ENCODE data around the gene NDUFC1. TPM values are rescaled to one million over a fixed set of nuclear protein-coding genes. Genes with fewer than 3 reads are reported as not detected.
"Not testable (repeated sequence)": the region's sequence is repeated elsewhere in the genome, so short reads cannot be mapped to it uniquely, and the experiment has no call there.

Gene NDUFC1
- total RNA-seq, 2 experiments from 2014 or later = 37.3 to 42.4 TPM

- H3K9me3 Mint-ChIP-seq = no peaks in the 10 kb centered on the region
- peak overlapping the region; percentile 26 for H3K4me3 Mint-ChIP-seq
- DNase-seq = peak; percentile 39
- peaks cover 65% of the 10 kb centered on the region for H3K4me1 Mint-ChIP-seq
- peak overlapping the region; percentile 93 for H3K27ac Mint-ChIP-seq
- CTCF ChIA-PET = no interaction called here
- H3K27me3 Mint-ChIP-seq = no peaks in the 10 kb centered on the region
- POLR2A ChIA-PET = no interaction called here
- H3K36me3 Mint-ChIP-seq (ENCODE audit: low read depth) = peaks cover 23% of the 10 kb centered on the region
These were observed 11.9 kb upstream of the NDUFC1 start for GRCh38 chr4:139314047-139314800.

GRCh38 chr4:139313414-139313813 is 11.1 kb upstream of the NDUFC1 start:
- DNase-seq, H3K9me3 Mint-ChIP-seq, POLR2A ChIA-PET, H3K27me3 Mint-ChIP-seq: not testable (repeated sequence)
- H3K4me1 Mint-ChIP-seq = peaks cover 65% of the 10 kb centered on the region
- H3K27ac Mint-ChIP-seq = peak overlapping the region; percentile 93
- CTCF ChIA-PET = interaction anchor here (3.0 kb wide), 1 partner anchor 17 kb away, joined by 13 read pairs; no protein-coding TSS in a partner anchor
- peak overlapping the region; percentile 26 for H3K4me3 Mint-ChIP-seq
- peaks cover 23% of the 10 kb centered on the region for H3K36me3 Mint-ChIP-seq (ENCODE audit: low read depth)

GRCh38 chr4:139312552-139313332 is 10.5 kb upstream of the NDUFC1 start:
- ChIA-PET CTCF (interaction anchor here (3.0 kb wide), 1 partner anchor 17 kb away, joined by 13 read pairs; no protein-coding TSS in a partner anchor), POLR2A (interaction anchor here (0.5 to 0.6 kb wide), 2 partner anchors 10 to 11 kb away, joined by 3 read pairs; partner anchors contain the start of gene NDUFC1)
- Mint-ChIP-seq H3K27ac (peak overlapping the region; percentile 93), H3K36me3 (ENCODE audit: low read depth) (peaks cover 25% of the 10 kb centered on the region), H3K4me3 (no peak overlapping the region), H3K9me3 (no peaks in the 10 kb centered on the region), H3K27me3 (no peaks in the 10 kb centered on the region), H3K4me1 (peaks cover 63% of the 10 kb centered on the region)
- DNase-seq = no peak

GRCh38 chr4:139311909-139312308 is 9.6 kb upstream of the NDUFC1 start:
- H3K27ac Mint-ChIP-seq = peak overlapping the region; percentile 16
- no peaks in the 10 kb centered on the region for H3K27me3 Mint-ChIP-seq
- DNase-seq = no peak
- ChIA-PET POLR2A (no interaction called here), CTCF (interaction anchor here (0.6 to 3.0 kb wide), 4 partner anchors 11 to 42 kb away, joined by 3 to 13 read pairs (median 4); no protein-coding TSS in a partner anchor)
- H3K4me3 Mint-ChIP-seq = no peak overlapping the region
- H3K4me1 Mint-ChIP-seq = peaks cover 64% of the 10 kb centered on the region
- no peaks in the 10 kb centered on the region for H3K9me3 Mint-ChIP-seq
- H3K36me3 Mint-ChIP-seq (ENCODE audit: low read depth) = peaks cover 27% of the 10 kb centered on the region

GRCh38 chr4:139304920-139305319 is 2.6 kb upstream of the NDUFC1 start:
- Mint-ChIP-seq H3K27me3 (no peaks in the 10 kb centered on the region), H3K36me3 (ENCODE audit: low read depth) (peaks cover 39% of the 10 kb centered on the region), H3K9me3 (no peaks in the 10 kb centered on the region), H3K27ac (no peak overlapping the region), H3K4me1 (peaks cover 55% of the 10 kb centered on the region), H3K4me3 (no peak overlapping the region)
- CTCF ChIA-PET = interaction anchor here (1.0 to 1.8 kb wide), 3 partner anchors 9 to 63 kb away, joined by 4 to 9 read pairs (median 5); no protein-coding TSS in a partner anchor
- DNase-seq = no peak
- POLR2A ChIA-PET = no interaction called here

GRCh38 chr4:139301113-139301820 is 1.0 kb downstream of the NDUFC1 start, which contains the start of gene NAA15:
NAA15 (plus strand) TSS chr4:139301505; CDS start chr4:139301778, 273 bp downstream.
- peak; percentile 98 for DNase-seq
- Mint-ChIP-seq H3K27me3 (no peaks in the 10 kb centered on the region), H3K4me3 (peak within 1 kb of the TSS; percentile 99), H3K4me1 (peaks cover 59% of the 10 kb centered on the region), H3K36me3 (ENCODE audit: low read depth) (peaks cover 24% of the 10 kb centered on the region), H3K27ac (peak within 1 kb of the TSS; percentile 99), H3K9me3 (no peaks in the 10 kb centered on the region)
- ChIA-PET CTCF (interaction anchor here (0.6 to 2.4 kb wide), 14 partner anchors 9 to 284 kb away, joined by 3 to 9 read pairs (median 4); no protein-coding TSS in a partner anchor), POLR2A (interaction anchor here (0.7 to 0.9 kb wide), 4 partner anchors 11 to 219 kb away, joined by 3 to 6 read pairs (median 3); no protein-coding TSS in a partner anchor)

- Mint-ChIP-seq H3K27me3 (no peaks in the 10 kb centered on the region), H3K27ac (peak overlapping the region; percentile 99), H3K9me3 (no peaks in the 10 kb centered on the region), H3K4me1 (peaks cover 61% of the 10 kb centered on the region), H3K36me3 (ENCODE audit: low read depth) (peaks cover 21% of the 10 kb centered on the region), H3K4me3 (peak overlapping the region; percentile 99)
- CTCF ChIA-PET = interaction anchor here (0.6 to 2.4 kb wide), 9 partner anchors 8 to 270 kb away, joined by 3 to 9 read pairs (median 5); no protein-coding TSS in a partner anchor
- POLR2A ChIA-PET = interaction anchor here (0.5 to 0.9 kb wide), 3 partner anchors 34 to 157 kb away, joined by 3 to 6 read pairs (median 4); no protein-coding TSS in a partner anchor
- DNase-seq = peak; percentile 39
These were observed 1.7 kb downstream of the NDUFC1 start for GRCh38 chr4:139300431-139301112.

- Mint-ChIP-seq H3K27ac (no peak overlapping the region), H3K36me3 (ENCODE audit: low read depth) (peaks cover 18% of the 10 kb centered on the region), H3K27me3 (no peaks in the 10 kb centered on the region), H3K4me1 (peaks cover 54% of the 10 kb centered on the region), H3K4me3 (peak overlapping the region; percentile 99), H3K9me3 (no peaks in the 10 kb centered on the region)
- POLR2A ChIA-PET = no interaction called here
- no peak for DNase-seq
- CTCF ChIA-PET = no interaction called here
These were observed 2.7 kb downstream of the NDUFC1 start for GRCh38 chr4:139299536-139299935.

GRCh38 chr4:139297001-139297410 is 5.3 kb downstream of the NDUFC1 start:
- CTCF ChIA-PET = interaction anchor here (0.9 to 2.5 kb wide), 5 partner anchors 15 to 266 kb away, joined by 3 to 15 read pairs (median 11); partner anchors contain the start of gene MGARP
- Mint-ChIP-seq H3K4me1 (peaks cover 45% of the 10 kb centered on the region), H3K27me3 (no peaks in the 10 kb centered on the region), H3K27ac (no peak overlapping the region), H3K4me3 (no peak overlapping the region), H3K9me3 (no peaks in the 10 kb centered on the region), H3K36me3 (ENCODE audit: low read depth) (peaks cover 25% of the 10 kb centered on the region)
- POLR2A ChIA-PET = no interaction called here
- no peak for DNase-seq

- POLR2A ChIA-PET = interaction anchor here (1.0 kb wide), 1 partner anchor 118 kb away, joined by 5 read pairs; no protein-coding TSS in a partner anchor
- no peak for DNase-seq
- peak overlapping the region; percentile 98 for H3K27ac Mint-ChIP-seq
- no peaks in the 10 kb centered on the region for H3K27me3 Mint-ChIP-seq
- H3K36me3 Mint-ChIP-seq (ENCODE audit: low read depth) = peaks cover 25% of the 10 kb centered on the region
- peaks cover 45% of the 10 kb centered on the region for H3K4me1 Mint-ChIP-seq
- CTCF ChIA-PET = interaction anchor here (0.6 to 2.5 kb wide), 37 partner anchors 9 to 268 kb away, joined by 3 to 15 read pairs (median 4); partner anchors contain the start of gene MGARP
- H3K4me3 Mint-ChIP-seq = peak overlapping the region; percentile 90
- H3K9me3 Mint-ChIP-seq = no peaks in the 10 kb centered on the region
These were observed 6.4 kb downstream of the NDUFC1 start for GRCh38 chr4:139295942-139296299.

GRCh38 chr4:139295206-139295941 is 6.9 kb downstream of the NDUFC1 start:
- peak overlapping the region; percentile 90 for H3K4me3 Mint-ChIP-seq

More at GRCh38 chr4:139295206-139295941, 6.9 kb downstream of the NDUFC1 start:
- Mint-ChIP-seq H3K27ac (peak overlapping the region; percentile 98), H3K4me1 (peaks cover 42% of the 10 kb centered on the region), H3K36me3 (ENCODE audit: low read depth) (peaks cover 25% of the 10 kb centered on the region), H3K27me3 (no peaks in the 10 kb centered on the region), H3K9me3 (no peaks in the 10 kb centered on the region)
- peak; percentile 98 for DNase-seq
- CTCF ChIA-PET = interaction anchor here (0.6 to 2.5 kb wide), 39 partner anchors 9 to 271 kb away, joined by 3 to 15 read pairs (median 4); partner anchors contain the start of gene MGARP
- POLR2A ChIA-PET = interaction anchor here (1.0 kb wide), 1 partner anchor 117 kb away, joined by 5 read pairs; no protein-coding TSS in a partner anchor

All from activated CD4-positive, alpha-beta T cell treated with anti-CD3 and anti-CD28 coated beads, Interleukin-2, amount 10 ng/mL, durations not matched to agents 7 days and 5 days (primary cell).